ES-I3 (cell line): ENCODE results near the gene MEIS2.

ENCODE experiments used
- H3K36me3 ChIP-seq: 2 replicates; pipeline ENCODE4 v1.6.1; 2013; ENCODE audit warnings: mild to moderate bottlenecking, low read length, control low read depth, moderate library complexity; ENCODE audit not compliant: insufficient read depth
- H3K4me1 ChIP-seq: 2 replicates; pipeline ENCODE4 v1.6.1; 2013; ENCODE audit warnings: mild to moderate bottlenecking, control low read depth, low read length; ENCODE audit not compliant: insufficient read depth
- H3K9ac ChIP-seq: 2 replicates; pipeline ENCODE4 v1.6.1; 2013; ENCODE audit warnings: low read depth, mild to moderate bottlenecking, low read length, moderate library complexity
- H3K9me3 ChIP-seq: 2 replicates; pipeline ENCODE4 v1.6.1; 2013; ENCODE audit warnings: mild to moderate bottlenecking, low read length, moderate library complexity; ENCODE audit not compliant: control insufficient read depth, insufficient read depth

Gene MEIS2

DNA sequence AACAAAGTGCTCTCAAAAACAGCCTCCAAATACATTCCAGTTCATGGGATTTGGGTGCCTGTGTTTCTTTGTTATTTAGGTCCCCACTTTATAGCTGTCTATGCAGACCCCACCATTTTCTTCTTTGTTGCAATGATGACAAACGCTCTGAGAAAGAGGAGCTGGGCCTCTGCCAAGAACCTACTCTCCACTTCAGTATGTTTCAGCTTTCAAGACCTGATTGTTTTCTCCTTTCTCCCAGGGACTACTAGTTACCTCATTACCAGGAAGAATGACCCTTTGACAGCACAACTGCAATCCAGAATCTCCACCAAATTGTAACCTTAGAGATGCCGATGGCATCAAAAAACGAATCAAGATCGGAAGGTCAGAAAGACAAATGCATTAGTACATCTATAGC, 236.8 kb downstream of the MEIS2 start:
- no peaks in the 10 kb centered on the region for H3K9me3 ChIP-seq
- H3K4me1 ChIP-seq, result no peaks in the 10 kb centered on the region
- no peaks in the 10 kb centered on the region for H3K36me3 ChIP-seq
- no peak overlapping the region for H3K9ac ChIP-seq

DNA sequence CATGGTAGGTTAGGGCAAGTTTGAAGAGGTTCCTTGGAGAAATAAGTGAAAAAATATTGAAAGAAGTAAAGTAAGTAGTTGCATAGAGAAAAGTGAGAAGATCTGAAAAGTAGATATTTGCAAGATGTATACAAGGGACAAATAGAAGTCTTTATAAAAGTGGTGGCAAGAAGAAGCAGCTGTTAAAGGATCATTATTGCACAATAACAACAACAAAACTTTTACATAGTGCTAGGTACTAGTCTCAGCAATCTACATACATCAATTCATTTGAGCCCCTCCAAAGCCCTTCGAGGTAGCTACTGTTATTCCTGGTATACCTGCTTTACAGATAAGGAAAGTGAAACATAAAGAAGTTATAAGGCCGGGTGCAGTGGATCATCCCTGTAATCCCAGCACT, 239.6 kb downstream of the MEIS2 start:
- Histone ChIP-seq H3K9ac (no peak overlapping the region), H3K36me3 (no peaks in the 10 kb centered on the region), H3K4me1 (no peaks in the 10 kb centered on the region), H3K9me3 (no peaks in the 10 kb centered on the region)

GRCh38 chr15:36858423-36858822, 241.9 kb downstream of the MEIS2 start:
- Histone ChIP-seq H3K9me3 (no peaks in the 10 kb centered on the region), H3K4me1 (no peaks in the 10 kb centered on the region), H3K36me3 (no peaks in the 10 kb centered on the region), H3K9ac (no peak overlapping the region)

- Histone ChIP-seq H3K9ac (no peak overlapping the region), H3K36me3 (no peaks in the 10 kb centered on the region), H3K9me3 (no peaks in the 10 kb centered on the region), H3K4me1 (no peaks in the 10 kb centered on the region)
Observed at GRCh38 chr15:36856339-36856973, 243.9 kb downstream of the MEIS2 start.

DNA sequence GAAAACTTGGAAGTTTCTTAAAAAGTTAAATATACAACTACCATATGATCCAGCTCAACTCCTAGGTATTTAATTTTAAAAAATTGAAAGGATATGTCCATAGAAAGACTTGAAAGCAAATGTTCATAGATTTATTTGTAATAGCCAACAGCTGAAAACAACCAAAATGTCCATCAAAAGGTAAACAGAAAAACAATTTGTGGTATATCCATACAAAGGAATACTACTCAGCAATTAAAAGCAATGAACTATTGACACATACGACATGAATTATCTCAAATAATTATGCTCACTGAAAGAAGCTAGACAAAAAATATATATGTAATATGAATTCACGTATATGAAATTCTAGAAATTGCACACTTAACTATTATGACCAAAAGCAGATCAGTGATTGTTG, 249.5 kb downstream of the MEIS2 start:
- no peak overlapping the region for H3K9ac ChIP-seq
- no peaks in the 10 kb centered on the region for H3K36me3 ChIP-seq
- no peaks in the 10 kb centered on the region for H3K9me3 ChIP-seq
- H3K4me1 ChIP-seq, result no peaks in the 10 kb centered on the region

- no peaks in the 10 kb centered on the region for H3K36me3 ChIP-seq
- peaks cover 7% of the 10 kb centered on the region; the same call in 1 of the 2 replicates for H3K4me1 ChIP-seq
- H3K9ac ChIP-seq, result no peak overlapping the region
Observed at GRCh38 chr15:36845270-36845669, 255.1 kb downstream of the MEIS2 start.

GRCh38 chr15:36844534-36844998, 255.8 kb downstream of the MEIS2 start:
- Histone ChIP-seq H3K9me3 (no peaks in the 10 kb centered on the region), H3K4me1 (peaks cover 7% of the 10 kb centered on the region; the same call in 1 of the 2 replicates), H3K36me3 (no peaks in the 10 kb centered on the region), H3K9ac (no peak overlapping the region)

More at GRCh38 chr15:36845270-36845669, 255.1 kb downstream of the MEIS2 start:
- no peaks in the 10 kb centered on the region for H3K9me3 ChIP-seq

DNA sequence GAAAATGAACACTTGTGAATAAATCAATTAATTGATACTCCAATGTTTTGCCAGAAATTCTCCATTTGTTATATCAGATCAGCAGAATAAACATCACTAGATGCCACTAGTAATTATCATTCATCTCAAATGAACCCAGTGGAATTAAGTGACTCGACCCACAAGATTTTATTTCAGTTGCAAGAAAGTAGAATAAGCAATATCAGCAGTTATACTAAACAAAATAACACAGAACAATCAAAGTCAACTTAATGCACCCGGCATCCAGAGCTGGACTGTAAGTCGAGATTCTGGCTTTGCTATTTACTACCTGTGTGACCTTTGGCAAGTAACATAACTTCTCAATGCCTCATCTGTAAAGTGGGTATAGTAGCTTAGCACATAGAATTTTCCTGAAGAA, 256.5 kb downstream of the MEIS2 start:
- no peaks in the 10 kb centered on the region for H3K9me3 ChIP-seq
- peaks cover 7% of the 10 kb centered on the region; the same call in 1 of the 2 replicates for H3K4me1 ChIP-seq
- H3K36me3 ChIP-seq, result no peaks in the 10 kb centered on the region
- H3K9ac ChIP-seq, result no peak overlapping the region

GRCh38 chr15:36841193-36841592, 259.2 kb downstream of the MEIS2 start:
- no peaks in the 10 kb centered on the region for H3K36me3 ChIP-seq
- H3K4me1 ChIP-seq, result peaks cover 7% of the 10 kb centered on the region; the same call in 1 of the 2 replicates
- no peak overlapping the region for H3K9ac ChIP-seq
- H3K9me3 ChIP-seq, result no peaks in the 10 kb centered on the region
